HT-29 (cell line): ENCODE data around the gene SPIB. TPM values are rescaled to one million over a fixed set of nuclear protein-coding genes. Genes with fewer than 3 reads are reported as not detected.
"Not testable (repeated sequence)": the region's sequence is repeated elsewhere in the genome, so short reads cannot be mapped to it uniquely, and the experiment has no call there.

Experiments used
- DNase-seq: peaks from one replicate; pipeline ENCODE4 v3.0.0-alpha.2; 2015; ENCODE audit warnings: low spot score
- total RNA-seq: library from RNA; depleted of rRNA; stranded (reverse); fragments of >200 nt; shearing (Covaris generic); gene quantifications from 2 replicates; pipeline ENCODE4 v1.2.3, GENCODE V29; 2014

The SPIB gene
- total RNA-seq, 1 experiment from 2014 or later = not detected

DNA sequence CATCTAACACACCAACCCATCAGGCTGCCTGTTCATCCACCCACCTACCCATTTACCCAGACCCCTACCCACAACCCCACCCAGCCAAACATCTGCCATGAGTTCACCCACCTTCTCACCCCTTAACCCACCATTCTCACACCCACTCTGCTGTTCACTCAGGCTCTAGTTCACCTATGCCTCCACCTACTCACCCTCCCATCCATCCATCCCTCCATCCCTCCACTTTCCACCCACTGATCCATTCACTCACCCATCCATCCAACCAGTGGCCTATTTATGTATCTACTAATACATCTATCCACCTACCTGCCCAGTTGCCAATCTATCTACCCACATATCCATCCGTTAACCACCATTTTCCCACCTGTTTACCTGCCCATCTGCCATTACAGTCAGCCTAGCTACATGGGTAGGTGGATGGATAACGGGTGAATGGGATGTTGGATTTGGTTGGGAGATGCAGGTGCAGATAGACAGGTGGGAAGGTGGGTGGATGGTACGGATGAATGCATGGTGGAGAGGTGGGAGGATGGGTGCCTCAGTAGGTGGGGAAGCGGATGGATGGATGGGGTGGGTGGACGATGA is 19.2 kb downstream of the SPIB start:
- no peak for DNase-seq

DNA sequence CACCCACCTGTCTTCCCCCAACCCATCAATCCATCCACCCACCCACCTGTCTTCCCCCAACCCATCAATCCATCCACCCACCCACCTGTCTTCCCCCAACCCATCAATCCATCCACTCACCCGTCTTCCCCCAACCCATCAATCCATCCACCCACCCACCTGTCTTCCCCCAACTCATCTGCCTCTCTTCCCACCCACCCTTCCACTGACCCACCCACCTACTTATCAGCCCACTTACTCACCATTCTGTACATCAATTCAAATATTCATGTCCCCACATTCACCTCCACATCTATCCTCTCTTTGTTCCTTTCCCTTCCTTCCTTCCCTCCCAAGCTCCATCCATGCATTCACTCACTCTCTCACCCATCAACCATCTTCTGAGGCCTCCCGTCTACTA is 20.4 kb downstream of the SPIB start:
- DNase-seq = not testable (repeated sequence)

DNA sequence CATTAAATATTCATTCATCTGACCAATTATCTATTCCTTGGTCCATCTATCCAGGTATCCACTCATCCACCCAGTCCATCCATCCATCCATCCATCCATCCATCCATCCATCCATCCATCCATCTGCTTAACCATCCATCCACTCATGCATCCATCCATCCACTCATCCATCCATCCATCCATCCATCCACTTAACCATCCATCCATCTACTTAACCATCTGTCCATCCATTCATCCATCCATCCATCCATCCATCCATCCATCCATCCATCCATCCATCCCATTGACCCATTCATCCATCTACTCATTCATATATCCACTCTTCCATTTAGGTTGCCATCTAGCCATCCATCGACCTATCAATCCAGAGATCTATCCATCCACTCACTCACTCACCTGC is 25.3 kb downstream of the SPIB start:
- no peak for DNase-seq

DNA sequence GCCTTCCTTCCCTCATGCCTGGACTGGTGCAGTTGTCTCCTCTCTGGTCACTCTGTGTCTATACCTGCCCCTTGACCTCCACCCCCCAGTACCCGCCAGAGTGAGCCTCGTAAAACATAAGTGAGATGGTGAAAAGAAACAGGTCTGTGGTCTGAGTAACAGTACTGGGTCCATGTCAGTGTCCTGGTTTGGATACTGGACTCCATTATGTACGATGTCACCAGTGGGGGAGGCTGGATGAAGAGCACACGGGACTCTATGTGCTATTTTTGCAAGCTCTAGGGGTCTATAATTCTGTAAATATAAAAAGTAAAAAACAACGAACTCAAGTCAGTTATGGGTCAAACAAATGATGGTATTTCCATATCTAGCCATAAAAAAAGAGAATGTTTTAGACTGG is 28.3 kb downstream of the SPIB start:
- DNase-seq = no peak

DNA sequence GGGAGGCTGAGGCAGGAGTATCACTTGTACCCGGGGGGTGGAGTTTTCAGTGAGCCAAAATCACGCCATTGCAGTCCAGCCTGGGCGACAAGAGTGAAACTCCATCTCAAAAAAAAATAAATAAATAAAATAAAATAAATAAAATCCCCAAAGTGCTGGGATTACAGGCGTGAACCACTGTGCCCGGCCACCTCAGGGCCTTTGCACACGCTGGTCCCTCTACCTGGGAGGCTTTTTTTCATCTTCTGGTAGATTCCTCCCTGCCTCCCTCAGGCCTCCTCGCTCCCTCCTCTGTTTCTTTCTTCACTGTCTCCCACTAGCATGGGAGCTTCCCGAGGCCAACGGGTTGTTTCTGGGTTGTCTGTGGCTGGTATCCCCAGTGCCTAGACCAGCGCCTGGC is 29.0 kb downstream of the SPIB start:
- DNase-seq = no peak

DNA sequence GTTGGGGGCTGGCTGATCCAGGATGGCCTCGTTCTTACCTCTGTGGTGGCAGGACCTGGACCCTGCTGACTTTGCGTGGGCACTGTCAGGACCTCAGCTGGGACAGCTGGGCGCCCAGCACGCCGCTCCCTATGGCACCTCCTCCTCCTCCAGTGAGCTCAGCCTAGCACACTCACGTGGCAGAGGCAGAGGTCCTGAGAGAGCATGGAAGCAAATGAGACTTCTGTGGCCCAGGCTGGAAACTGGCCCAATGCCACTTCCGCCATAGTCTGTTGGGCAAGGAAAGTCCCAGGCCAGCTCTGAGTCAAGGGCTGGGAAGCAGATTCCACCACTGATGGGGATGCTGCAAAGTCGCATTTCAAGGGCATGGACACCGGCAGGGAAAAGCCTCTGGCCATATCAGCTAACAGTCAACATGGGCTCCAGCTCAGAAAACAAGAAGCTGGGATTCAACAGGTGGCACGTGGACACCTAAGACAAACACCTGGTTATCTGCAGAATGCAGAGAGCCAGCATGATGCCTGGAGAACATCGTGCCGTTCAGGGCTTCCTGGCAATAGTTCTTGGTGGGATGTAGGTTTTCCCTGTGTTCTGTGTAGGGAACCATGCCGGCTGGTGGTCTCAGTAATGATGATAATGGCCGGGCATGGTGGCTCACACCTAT is 30.6 kb downstream of the SPIB start:
- DNase-seq = peak; percentile 31

DNA sequence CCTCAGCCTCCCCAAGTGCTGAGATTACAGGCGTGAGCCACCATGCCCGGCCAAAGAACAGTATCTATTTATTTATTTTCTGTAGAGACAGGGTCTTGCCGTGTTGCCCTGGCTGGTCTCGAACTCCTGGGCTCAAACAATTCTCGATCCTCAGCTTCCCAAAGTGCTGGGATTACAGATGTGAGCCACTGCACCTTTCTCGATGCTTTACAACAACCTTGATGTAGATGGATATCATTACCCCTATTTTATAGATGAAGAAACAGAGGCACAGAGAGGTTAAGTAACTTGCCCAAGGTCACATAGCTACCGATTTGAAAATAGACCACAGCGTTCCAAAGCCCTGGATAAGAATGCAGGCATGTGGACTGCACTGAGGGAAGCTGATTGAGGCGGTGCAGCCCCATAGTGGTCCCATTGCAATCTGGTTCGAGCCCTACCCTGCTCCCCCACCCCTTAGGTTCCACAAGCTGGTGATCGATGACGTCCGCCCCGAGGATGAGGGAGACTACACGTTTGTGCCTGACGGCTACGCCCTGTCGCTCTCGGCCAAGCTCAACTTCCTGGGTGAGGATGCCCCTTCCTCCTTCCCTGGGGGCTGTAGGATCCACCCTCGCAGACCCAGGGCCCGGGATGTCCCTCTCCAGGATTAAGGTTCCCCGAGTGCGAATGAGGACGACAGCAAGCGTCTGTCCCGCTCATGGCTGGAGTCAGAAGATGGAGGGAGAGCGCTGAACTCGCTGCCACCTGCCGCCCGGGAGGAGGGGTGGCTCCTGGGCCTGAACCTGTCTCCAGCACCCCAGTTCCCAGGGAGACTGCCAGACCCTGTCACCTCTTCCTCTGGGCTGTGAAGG is 31.9 kb downstream of the SPIB start:
- no peak for DNase-seq

DNA sequence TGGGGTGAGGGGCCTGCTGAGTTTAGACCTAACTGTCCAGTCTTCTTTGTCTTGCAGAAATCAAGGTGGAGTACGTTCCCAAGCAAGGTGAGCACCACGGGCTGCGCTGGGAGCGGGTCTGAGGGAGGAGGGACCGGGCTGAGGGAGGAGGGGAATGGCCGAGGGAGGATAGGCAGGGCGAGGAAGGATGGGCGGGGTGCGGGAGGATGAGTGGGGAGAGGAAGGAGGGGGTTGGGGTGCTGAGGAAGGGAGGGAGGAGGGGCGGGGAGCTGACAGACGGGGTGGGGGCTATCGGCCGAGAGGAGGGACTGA is 32.4 kb downstream of the SPIB start:
- no peak for DNase-seq

DNA sequence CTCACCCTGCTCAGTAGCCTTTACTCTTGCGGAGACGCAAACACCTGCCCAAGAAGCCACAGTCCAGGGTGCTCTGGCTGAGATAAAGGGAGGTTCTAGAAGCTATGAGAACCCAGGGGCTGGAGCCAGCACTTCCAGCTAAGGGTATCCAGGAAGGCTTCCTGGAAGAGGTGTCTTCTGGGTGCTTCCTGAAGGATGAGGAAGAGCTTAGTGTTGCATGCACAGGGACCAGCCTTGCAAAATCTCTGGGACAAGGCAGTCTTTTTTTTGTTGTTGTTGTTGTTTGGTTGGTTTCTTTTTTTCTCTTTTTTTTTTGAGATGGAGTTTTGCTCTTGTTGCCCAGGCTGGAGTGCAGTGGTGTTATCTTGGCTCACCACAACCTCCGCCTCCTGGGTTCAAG is 34.5 kb downstream of the SPIB start:
- no peak for DNase-seq

DNA sequence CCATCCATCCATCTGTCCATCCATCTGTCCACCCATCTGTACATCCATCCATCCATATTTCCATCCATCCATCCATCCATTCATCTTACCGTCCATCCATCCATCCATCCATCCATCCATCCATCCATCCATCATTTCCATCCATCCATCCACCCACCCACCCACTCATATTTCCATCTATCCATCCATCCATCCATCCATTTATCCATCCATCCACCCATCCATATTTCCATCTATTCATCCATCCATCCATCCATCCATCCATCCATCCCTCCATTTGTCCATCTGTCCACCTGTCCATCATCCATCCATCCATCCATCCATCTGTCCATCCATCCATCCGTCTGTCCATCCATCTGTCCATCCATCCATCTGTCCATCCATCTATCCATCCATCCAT is 37.3 kb downstream of the SPIB start:
- no peak for DNase-seq

DNA sequence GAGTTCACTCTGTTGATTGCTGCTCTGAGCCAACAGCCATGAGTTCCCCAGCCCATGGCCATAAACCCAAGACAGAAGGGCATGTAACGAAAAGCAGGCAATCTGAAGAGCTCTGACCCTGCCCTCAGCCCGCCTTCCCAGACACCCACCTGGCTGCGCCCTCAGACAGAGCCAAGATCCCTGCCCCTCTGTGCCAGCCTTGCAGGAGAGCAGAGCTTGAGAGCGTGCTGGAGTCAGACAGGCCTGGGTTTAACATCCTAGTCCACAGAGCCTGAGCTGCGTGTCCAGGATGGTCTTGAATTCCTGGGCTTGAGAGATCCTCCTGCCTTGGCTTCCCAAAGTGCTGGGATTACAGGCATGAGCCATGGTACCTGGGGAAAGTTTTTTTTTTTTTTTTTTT is 38.6 kb downstream of the SPIB start:
- no peak for DNase-seq

DNA sequence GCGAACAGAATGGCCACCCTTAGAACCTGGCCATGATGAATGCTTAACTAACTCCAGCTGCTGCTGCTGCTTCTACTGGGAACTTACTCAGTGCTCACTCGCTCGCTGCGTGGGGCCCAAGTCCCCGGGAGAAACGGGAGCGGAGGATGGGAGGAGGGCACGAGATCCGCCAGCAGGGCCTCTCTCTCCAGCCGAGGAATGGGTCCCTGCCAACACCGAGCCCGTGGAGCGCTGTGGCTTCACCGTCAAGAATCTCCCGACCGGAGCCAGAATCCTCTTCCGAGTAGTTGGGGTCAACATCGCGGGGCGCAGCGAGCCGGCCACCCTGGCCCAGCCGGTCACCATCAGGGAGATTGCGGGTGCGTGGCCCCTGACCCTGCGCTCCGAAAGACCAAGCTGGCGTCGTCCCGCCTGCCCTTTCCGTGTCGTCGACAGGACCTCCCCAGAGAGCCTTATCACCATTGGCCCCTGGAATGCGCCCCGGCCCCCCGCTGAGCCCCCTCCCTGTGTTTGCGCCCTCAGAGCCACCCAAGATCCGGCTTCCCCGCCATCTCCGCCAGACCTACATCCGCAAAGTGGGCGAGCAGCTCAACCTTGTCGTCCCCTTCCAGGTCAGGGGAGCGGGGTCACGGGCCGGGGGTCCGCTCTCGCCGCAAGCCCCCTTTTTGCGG is 39.8 kb downstream of the SPIB start:
- DNase-seq = no peak

DNA sequence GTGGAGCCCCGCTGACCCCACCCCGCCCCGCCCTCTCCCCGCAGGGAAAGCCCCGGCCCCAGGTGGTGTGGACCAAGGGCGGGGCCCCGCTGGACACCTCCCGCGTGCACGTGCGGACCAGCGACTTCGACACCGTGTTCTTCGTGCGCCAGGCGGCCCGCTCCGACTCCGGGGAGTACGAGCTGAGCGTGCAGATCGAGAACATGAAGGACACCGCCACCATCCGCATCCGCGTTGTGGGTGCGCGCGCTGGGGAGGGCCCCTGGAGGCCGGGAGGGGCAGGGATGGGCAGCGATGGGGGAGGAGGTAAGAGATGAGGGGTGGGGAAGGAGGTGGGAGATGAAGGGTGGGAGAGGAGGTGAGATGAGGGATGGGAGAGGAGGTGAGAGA is 40.3 kb downstream of the SPIB start:
- DNase-seq = no peak

DNA sequence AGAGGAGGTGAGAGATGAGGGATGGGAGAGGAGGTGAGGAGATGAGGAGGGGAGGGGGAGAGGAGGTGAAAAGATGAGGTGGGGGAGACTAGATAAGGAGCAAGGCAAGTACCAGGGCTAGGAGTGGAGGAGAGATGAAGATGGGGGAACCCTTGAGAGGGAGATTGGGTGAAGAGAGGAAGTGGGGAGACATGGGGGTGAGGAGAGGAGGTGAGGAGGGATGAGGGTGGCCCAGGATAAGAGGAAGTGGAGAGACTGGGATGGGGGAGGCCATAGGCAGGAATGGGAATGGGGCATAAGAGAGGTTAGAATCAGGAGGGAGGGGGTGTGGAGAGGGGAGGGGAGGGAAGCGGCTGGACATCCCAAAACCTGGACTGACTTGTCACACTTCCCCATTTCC is 40.9 kb downstream of the SPIB start:
- DNase-seq = no peak

DNA sequence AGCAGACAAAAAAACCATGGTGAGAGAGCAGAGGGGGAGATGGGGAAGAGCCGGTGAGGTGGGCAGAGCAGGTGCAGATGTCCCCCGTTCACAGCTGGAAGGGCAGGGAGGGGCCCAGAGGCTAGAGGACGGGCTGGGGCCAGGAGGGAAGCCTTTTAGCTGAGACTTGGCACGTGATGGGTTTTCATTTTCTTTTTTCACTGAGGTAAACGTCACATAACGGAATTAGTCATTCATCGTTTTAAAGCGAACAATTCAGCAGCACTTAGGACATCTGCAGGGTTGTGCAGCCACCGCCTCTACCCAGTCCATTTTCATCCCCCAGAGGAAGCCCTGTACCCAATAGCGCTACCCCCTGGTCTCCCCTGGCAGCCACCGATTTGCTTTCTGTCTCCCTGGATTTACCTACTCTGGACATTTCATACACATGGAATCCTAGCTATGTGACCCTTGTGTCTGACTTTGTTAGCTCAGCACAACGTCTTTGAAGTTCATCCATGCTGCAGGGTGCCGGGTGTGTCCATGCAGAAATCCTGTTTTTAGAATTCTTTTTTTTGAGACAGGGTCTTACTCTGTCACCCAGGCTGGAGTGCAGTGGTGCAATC is 41.5 kb downstream of the SPIB start:
- no peak for DNase-seq

DNA sequence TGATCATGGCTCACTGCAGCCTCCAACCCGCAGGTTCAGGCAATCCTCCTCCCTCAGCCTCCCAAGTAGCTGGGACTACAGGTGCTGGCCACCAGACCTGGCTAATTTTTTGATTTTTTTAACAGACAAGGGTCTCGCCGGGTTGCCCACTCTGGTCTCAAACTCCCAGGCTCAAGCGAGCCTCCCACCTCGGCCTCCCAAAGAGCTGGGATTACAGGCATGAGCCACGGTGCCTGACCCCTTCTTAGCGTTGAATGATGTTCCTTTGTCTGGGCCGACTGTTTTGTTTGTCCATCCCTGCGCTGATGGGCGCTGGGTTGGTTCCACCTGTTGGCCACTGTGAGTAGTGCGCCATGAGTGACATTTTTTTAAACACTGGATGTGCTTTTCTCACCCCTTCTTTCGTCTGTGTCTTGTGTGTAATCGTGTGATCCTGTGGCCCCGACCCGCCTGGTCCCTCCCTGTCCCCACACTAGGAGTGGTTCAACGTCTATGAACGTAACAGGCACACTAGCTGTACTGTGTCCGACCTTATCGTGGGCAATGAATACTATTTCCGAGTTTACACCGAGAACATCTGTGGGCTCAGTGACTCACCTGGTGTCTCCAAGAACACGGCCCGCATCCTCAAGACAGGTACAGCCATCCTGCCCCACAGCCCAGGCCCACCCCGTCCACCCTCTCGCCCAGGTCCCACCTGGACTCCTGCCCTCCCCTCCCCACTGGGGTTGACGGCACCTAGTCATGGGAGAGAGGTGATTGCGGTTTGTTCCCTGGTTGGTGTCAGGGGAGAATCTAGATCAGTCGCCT is 42.5 kb downstream of the SPIB start:
- DNase-seq = peak; percentile 94

DNA sequence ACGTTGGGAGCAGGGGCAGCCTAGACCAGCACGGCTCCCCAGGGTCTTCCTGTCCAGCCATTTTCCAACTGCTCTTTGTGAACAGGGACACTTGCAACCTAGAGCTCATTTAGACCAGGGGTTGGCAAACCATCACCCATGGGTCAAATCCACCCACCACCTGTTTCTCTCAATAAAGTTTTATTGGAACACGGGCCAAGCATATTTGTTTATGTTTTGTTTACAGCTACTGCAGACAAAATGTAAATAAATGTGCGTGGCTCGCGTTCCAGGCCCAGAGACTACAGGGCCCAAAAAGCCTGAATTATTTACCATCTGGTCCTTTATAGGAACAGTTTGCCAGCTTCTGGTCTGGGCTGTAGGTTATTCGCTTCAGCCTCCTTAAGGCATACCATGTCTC is 44.2 kb downstream of the SPIB start:
- DNase-seq = no peak

DNA sequence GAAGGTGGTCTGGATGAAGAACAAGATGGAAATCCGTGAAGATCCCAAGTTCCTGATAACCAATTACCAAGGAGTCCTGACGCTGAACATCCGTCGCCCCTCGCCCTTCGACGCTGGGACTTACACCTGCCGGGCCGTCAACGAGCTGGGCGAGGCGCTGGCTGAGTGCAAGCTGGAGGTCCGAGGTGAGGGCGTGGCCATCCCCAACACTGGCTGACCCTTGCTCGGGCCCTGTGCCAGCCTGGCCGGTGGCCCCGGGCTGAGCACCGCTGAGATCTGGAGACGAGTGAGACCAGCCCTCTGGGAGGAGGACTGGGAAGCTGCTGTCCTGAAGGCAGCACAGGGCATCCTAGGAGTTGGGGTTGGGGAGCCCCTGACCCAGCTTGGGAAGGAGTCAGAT is 45.6 kb downstream of the SPIB start:
- no peak for DNase-seq

DNA sequence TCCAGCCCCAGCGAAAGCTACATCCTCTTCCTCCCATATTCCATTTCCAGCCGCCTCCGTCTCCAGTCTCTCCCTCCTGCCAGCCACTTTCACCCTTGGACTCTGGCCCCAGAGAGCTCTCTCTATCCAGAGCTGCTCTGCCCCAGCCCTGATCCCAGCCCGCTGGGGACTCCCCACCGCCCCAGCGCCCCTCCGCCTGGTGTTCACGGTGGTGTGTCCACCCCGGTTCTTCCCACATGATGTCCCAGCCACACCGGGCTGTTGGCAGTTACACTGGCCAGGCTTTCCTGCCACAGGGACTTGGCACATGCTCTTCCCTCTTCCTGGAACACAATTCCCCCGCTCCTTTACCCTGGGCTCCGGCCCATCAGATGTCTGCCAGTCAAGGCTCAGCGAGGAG is 46.3 kb downstream of the SPIB start:
- no peak for DNase-seq

DNA sequence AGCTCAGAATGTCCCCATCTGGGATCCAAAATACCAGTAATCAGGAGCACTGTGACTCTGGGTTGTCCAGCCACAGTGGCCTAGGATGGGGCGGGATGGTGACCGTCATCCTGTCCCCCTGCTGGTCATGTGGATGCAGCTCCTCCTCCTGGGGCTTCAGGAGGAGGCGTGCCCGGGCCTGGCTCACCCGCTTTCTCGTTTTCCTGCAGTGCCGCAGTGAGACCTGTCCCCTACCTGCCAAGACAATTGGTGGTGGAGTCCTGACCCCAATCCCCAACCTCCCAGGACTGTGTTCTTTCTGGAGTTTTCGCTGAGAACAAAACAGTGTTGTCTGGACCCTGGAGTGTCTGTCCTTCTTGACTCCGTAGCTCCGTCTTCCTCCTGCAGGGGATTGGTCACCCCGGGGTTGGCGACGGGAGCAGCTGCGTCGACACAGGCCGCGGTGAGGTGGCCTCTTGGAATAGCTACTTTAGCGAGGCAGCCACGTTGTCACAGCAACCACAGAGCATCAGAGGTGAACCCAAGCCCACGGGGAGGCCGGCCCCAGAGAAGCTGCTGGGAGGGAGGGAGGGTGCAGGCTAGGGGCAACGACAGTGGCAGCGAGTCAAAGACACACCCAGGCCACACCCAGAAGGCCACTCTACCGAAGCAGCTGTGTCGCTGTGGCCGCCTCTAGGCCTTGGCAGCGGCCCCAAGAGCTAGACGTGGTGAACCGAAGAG is 47.4 kb downstream of the SPIB start:
- peak; percentile 58 for DNase-seq

DNA sequence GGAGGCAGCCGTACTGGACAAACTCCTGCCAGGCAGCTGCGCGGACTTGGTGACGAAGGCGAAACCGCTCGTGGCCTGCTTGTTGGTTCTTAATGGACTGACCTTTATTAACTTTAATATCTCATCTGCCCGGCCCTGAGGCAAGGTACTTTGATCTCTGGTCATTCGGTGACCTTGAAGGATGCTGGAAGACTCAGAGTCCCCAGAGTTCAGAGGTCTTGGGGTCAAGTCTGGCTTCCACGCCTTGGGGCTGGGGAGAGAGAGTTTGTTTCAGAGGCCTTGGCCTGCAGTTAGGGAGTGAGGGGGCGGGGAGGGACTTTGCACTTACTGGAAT is 47.9 kb downstream of the SPIB start:
- DNase-seq = no peak
